VCaP (cell line): ENCODE measurements around the gene FKBP7.
"Not testable (repeated sequence)": the region's sequence is repeated elsewhere in the genome, so short reads cannot be mapped to it uniquely, and the experiment has no call there.

Experiments used
- H3K27ac ChIP-seq: fragments of 450-650 bp; 2 replicates; pipeline ENCODE4 v1.5.1; 2017
- TF ChIP-seq, protein P1 (sequence below): fragments of 450-650 bp; conservative IDR thresholded peaks from 2 replicates; pipeline ENCODE4 v1.5.1; 2017; ENCODE audit warnings: mild to moderate bottlenecking, moderate library complexity

Gene FKBP7

DNA sequence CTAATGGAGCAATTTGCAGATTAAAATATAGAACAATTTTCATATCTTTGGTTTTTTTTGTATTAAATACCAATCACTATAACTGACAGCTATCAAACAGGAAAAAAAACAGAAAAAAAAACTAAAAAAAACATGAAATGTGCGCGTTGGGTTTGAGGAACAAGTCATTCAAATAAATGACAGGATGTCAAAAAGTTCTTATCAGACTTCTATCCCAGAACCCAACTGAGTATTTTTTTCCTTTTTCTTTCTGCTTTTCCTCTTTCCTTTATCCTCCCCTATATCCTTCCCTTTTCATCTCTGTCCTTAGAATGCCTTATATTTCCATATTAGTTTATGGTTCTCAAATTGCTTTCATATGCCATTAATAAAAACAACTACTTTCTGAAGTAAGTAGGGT lies 41.7 kb downstream of the FKBP7 start:
- H3K27ac ChIP-seq, result no peak overlapping the region
- TF ChIP-seq, protein P1, sequence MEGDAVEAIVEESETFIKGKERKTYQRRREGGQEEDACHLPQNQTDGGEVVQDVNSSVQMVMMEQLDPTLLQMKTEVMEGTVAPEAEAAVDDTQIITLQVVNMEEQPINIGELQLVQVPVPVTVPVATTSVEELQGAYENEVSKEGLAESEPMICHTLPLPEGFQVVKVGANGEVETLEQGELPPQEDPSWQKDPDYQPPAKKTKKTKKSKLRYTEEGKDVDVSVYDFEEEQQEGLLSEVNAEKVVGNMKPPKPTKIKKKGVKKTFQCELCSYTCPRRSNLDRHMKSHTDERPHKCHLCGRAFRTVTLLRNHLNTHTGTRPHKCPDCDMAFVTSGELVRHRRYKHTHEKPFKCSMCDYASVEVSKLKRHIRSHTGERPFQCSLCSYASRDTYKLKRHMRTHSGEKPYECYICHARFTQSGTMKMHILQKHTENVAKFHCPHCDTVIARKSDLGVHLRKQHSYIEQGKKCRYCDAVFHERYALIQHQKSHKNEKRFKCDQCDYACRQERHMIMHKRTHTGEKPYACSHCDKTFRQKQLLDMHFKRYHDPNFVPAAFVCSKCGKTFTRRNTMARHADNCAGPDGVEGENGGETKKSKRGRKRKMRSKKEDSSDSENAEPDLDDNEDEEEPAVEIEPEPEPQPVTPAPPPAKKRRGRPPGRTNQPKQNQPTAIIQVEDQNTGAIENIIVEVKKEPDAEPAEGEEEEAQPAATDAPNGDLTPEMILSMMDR, result no peak

DNA sequence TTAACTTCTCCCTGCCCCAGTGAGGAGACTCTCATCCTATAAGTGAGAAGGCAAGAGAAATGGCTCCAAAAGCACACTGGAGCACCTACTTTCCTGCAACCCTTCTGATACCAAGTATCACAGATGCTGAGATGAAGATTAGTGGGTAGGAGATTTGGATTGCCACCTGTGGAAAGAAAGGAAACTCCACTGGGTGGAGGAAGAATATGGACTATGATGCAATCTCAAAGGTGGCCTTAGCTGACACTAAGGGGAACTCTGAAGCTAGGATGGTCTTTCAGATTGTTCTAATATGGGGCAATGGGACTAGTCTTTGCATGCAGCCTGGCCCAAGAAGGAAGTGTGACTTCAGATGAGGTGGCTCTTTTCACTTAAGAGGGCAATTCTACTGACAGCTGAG lies 49.1 kb downstream of the FKBP7 start:
- TF ChIP-seq, protein P1, result no peak
- H3K27ac ChIP-seq, result no peak overlapping the region

DNA sequence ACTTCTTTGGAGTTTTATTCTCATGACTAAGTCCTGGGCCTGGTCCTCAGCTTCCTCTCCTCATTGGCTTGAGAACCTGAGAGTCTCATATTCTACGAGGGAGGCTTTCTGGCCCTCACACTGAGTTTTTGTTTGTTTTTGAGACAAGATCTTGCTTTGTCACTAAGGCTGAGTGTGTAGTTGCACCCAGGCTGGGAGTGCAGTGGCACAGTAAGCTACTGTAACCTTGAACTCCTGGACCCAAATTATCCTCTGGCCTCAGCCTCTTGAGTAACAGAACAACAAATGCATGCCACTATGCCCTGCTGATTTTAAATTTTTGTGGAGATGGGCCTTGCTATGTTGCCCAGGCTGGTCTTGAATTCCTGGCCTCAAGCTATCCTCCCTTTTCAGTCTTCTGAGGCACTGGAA lies 50.0 kb downstream of the FKBP7 start:
- H3K27ac ChIP-seq, result no peak overlapping the region
- TF ChIP-seq, protein P1, result no peak

DNA sequence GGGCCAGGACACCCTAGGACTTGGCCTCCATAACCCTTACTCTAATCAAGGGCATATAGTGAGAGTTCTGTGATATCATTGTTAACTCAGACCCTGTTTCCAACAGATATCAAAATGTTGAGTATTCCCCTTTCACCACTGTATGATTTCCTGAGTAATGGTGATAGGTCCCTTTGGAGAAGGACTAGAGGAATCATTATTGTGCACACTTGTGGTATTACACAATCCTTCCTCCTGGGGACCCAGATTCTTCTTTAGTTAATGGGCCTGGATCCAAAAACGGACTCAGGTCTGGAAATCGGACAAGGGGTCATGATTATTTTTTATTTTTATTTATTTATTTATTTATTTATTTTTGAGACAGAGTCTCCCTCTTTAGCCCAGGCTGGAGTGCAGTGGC lies 50.9 kb downstream of the FKBP7 start:
- H3K27ac ChIP-seq, result no peak overlapping the region
- TF ChIP-seq, protein P1, result no peak

DNA sequence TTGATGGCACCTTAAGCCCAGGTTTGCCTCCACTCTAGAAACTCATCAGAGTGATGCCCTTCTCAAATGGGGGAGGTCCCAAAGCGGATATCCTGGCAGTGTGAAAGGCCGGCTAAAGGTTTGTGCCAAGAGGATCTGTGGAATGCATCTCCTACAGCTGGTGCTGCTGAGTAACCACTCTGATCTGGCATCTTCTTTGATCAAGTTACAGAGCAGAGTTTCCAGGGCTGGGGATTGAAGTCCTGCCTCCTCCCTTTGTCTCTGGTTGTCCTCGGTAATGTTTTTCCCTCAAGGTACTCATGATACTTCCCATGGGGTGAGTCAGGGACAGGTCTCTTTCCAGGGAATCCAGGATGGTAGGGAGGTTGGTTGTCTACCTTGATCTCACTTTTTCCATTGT lies 52.0 kb downstream of the FKBP7 start:
- TF ChIP-seq, protein P1, result no peak

DNA sequence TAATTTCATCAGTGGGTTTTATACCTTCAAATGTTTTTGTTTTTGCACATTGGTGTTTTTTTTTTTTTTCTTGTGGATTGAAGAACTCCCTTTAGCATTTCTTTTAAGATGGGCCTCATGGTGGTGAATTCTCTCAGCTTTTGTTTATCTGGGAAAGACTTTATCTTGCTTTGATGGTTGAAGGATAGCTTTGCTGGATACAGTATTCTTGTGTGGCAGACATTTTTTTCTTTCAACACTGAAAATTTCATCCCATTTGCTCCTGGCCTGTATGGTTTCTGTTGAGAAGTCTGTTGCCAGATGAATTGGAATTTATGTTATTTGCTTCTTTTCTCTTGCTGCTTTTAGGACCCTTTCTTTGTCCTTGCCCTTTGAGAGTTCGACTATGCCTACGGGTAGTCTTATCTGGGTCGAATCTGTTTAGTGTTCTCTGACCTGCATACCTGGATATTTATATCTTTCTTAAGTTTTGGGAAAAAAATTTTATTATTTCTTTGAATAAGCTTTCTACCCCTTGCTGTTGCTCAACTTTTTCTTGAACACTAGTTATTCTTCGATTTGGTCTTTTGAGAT lies 53.1 kb downstream of the FKBP7 start:
- H3K27ac ChIP-seq, result no peak overlapping the region
- TF ChIP-seq, protein P1, result no peak

More for the DNA sequence above, 52.0 kb downstream of the FKBP7 start:
- no peak overlapping the region for H3K27ac ChIP-seq

DNA sequence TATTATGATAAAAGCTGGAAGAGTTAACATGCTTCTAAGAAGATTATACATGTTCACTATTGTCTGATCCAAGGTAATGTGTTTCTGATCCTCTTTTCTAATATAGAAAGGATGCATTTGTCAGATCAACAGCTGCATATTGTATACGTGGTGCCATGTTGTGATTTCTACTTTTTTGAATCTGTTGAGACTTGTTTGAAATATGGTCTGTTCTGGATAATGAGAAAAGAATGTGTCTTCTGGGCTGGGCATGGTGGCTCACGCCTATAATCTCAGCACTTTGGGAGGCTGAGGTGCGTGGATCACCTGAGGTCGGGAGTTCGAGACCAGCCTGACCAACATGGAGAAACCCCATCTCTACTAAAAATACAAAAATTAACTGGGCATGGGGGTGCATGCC lies 54.7 kb downstream of the FKBP7 start:
- H3K27ac ChIP-seq, result not testable (repeated sequence)

DNA sequence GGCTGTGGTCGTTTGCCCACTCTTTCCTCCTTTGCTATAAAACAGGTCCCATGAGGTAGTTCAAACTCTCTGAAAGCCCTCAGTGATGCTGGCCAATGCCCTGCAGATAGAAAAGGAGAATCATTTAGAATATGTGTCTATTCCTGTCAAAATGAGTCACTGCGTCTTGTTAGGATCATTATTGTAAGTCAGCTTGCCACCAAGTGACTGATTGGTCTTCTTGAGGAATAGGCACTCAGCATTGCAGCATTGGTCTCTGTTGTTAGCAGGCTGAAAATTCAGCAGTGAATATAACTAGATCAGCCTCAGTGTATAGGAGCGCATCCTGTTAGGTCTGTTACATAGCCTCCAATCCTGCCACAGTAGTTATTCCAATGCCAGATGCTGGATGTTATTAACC lies 56.3 kb downstream of the FKBP7 start:
- TF ChIP-seq, protein P1, result no peak
- no peak overlapping the region for H3K27ac ChIP-seq
